IPS-NIHi7 (cell line): ENCODE results near the gene SLC7A7.
A peak's percentile ranks its signal among the peaks of the same experiment; 100 is the strongest.
"Not testable (repeated sequence)": the region's sequence is repeated elsewhere in the genome, so short reads cannot be mapped to it uniquely, and the experiment has no call there.

Source experiments
- DNase-seq: peaks from one replicate; pipeline ENCODE4 v3.0.0; 2012; ENCODE audit warnings: mixed read lengths; ENCODE audit errors: extremely low spot score

Gene SLC7A7

DNA sequence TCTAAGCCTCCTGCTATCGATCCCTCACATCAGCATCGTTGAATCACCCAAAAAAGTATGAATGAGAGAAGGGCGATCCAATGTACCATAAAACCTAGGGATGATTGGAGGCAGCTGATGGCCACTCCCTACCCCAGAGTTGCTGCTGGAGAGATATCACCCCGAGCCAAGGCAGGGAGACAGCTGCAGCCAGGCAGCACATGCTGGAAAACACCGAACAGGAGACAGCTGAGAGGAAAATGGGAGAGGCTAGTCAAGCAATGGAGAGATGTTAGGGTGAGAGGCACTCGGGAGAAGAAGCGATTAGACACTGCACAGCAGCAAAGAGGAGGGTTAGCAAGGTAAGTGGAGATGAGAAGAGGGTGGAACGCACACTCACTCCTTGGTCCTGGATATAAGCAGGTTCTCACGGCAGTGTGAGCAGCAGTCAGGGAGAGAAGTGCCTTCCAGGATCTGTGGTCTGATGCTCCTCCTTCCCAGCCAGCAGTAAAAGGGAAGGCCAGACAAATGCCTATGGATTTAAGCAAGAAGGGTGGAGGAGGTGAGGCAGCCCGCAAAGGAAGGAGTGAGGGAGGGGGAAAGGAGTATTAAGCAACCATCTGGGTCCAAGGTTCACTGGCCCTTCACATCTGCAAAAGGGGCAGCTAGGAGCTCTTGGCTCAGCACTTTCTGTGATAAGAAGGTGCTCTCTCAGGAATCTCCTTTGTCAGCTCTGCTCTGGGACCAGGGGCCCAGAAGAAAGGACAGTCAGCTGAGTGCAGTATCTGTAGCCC lies at the start of gene SLC7A7:
Gene SLC7A7, minus strand, starts transcription at position 495 of the 773 bp plus-strand sequence. CDS start 2,037 bp downstream, outside the sequence.
- peak; percentile 48 for DNase-seq

DNA sequence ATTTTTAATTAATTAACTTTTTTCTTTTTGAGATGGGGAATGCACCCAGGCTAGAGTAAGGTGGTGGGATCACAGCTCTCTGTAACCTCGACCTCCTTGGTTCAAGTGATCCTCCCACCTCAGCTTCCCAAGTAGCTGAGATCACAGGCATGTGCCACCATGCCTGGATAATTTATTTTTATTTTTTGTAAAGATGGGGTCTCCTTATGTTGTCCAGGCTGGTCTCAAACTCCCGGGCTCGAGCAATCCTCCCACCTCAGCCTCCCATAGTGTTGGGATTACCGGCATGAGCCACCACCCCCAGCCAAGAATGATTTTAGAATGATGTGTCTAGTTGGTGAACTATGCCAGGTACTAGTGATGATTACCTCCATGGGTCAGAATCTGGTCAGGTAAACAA lies 49.7 kb upstream of the SLC7A7 start:
- DNase-seq = no peak

DNA sequence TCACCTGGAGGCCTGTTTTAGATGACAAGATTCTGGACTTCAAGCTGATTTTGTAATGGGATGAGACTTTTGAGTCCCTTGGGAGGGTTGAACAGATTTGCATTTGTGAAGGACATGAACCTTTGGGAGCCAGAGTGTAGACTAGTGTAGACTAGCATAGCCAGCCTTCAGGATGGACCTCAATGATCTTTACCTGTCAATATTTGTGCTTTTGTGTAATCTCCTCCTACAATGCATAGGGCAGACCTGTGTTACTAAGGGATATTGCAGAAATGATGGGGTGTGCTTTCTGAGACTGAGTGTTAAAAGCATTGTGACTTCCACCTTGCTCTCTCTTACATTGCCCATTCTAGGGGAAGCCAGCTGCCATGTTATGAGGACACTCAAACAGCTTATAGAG lies 46.4 kb upstream of the SLC7A7 start:
- DNase-seq = no peak

DNA sequence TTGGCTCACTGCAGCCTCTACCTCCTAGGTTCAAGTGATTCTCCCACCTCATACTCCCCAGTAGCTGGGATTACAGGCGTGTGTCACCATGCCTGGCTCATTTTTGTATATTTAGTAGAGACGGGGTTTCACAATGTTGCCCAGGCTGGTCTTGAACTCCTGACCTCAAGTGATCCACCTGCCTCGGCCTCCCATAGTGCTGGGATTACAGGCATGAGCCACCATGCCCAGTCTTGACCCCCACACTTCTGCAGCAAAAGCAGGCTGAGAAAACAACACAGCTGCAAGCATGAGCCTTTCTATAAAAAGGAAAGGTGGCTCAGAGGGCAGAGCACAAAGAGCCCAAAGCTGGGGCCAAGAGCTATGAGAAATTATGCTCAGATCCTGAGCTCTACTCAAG lies 45.1 kb upstream of the SLC7A7 start:
- DNase-seq = not testable (repeated sequence)

DNA sequence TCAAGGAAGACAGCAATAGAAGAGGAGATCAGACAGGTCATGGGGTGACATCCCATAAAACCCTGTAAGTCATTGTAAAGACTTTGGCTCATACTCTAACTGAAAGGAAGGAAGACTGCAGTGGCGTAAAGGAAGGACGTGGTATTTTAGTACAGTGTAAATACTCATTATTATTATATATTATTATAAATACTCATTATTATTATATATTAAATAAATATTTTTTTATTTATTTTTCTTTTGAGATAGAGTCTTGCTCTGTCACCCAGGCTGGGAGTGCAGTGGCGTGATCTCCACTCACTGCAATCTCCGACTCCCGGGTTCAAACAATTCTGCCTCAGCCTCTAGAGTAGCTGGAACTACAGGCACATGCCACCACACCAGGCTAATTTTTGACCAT lies 41.2 kb upstream of the SLC7A7 start:
- DNase-seq = no peak

DNA sequence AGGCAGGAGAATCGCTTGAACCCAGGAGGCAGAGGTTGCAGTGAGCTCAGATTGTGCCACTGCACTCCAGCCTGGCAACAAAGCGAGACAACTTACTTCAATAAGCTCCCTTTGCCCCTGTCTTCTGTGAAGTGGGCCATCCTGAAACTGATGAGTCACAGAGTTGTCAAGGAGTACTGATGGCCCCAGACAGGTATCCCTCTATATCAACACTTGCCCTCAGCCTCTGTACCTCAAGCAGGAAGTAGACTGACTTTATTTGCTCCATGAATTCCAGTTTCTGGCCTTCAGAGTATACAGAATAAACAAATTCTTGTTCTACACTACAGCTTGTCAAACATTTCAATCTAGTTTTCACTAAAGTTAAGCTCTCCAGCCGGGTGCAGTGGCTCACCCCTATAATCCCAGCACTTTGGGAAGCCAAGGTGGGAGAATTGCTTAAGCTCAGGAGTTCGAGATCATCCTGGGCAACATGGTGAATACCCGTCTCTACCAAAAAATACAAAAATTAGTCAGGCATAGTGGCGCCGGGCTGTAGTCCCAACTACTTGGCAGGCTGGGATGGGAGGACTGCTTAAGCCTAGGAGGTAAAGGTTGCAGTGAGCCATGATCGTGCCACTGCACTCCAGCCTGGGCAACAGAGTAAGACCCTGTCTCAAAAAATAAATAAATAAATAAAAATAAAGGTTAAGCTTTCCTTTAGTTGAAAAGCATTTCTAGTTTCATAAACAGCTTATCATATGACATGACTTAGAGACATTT lies 39.9 kb upstream of the SLC7A7 start:
- no peak for DNase-seq

DNA sequence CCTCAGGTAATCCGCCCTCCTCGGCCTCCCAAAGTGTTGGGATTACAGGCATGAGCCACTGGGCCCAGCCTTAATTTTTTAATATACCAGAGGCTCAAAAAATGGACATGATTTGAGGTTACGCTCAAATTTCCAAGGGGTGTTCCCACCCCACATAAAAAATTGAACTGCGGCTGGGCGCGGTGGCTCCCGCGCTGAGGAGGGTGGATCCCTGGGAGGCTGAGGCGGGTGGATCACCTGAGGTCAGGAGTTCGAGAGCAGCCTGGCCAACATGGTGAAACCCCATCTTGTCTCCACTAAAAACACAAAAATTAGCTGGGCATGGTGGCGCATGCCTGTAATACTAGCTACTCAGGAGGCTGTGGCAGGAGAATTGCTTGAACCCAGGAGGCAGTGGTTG lies 39.1 kb upstream of the SLC7A7 start:
- DNase-seq = not testable (repeated sequence)

DNA sequence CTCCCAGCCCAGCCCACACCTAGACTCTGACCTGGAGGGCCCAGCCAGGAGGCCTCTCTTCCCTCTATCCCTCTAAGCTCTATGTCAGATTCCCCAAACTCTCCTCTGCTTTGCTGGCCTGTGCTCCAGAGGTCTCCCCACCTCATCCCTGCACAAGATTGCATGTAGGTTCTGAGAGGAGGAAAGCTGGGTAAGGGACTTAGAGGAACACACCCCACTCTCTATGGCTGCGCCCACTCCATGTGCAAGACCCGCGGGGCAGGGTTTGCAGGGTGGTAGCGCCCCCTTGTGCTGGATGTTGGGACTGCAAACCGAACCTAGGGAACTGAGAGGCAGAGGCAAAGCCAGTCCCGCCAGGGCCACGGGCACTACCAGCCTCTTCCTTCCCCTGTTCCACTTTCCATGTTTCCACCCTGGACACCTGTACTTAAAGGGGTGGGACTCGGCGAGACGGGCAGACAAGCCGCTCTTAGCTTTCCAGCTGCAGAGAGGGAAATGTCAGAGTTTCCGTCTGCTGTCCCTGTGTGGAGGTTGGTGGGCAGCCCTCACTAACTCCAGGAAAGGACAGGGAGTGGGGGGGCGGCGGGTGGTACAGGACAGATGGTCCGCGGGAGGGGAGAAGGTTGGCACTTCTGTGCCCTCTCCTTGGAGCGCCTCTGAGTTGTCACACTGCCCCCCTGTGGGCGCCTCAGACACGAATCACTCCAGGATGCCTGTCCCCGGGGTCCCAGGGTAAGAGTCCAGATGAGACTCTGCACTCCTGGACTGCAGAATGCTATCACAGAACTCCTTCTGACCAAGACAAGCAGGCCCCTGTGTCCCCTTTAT lies 37.9 kb upstream of the SLC7A7 start:
- DNase-seq = peak; percentile 83

DNA sequence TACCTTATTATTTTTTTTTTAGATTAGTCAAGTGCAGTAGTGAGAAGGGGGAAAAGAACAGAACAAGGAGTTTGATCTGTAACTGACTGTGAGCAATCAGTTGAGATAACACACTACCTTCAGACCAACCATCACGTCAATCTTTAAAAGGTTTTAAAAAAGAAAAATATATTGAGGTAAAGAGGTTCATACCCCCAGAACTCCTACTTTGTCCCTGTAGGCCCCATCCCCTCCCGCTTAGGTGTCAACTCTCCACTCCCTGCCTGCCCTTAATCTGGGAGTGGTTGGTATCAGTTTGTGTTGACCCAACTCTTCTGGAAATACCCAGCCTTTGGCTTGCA lies 37.3 kb upstream of the SLC7A7 start:
- DNase-seq = no peak

DNA sequence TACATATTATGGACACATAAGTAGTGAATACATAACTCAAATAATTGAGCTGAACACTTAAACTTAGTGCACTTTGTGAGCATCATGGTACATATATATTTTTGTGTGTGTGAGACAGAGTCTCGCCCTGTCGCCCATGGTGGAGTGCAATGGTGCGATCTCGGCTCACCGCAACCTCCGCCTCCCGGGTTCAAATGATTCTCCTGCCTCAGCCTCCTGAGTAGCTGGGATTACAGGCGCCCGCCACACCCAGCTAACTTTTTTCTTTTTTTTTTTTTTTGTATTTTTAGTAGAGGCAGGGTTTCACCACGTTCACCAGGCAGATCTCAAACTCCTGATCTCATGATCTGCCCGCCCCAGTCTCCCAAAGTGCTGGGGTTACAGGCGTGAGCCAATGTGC lies 36.9 kb upstream of the SLC7A7 start:
- DNase-seq = not testable (repeated sequence)

DNA sequence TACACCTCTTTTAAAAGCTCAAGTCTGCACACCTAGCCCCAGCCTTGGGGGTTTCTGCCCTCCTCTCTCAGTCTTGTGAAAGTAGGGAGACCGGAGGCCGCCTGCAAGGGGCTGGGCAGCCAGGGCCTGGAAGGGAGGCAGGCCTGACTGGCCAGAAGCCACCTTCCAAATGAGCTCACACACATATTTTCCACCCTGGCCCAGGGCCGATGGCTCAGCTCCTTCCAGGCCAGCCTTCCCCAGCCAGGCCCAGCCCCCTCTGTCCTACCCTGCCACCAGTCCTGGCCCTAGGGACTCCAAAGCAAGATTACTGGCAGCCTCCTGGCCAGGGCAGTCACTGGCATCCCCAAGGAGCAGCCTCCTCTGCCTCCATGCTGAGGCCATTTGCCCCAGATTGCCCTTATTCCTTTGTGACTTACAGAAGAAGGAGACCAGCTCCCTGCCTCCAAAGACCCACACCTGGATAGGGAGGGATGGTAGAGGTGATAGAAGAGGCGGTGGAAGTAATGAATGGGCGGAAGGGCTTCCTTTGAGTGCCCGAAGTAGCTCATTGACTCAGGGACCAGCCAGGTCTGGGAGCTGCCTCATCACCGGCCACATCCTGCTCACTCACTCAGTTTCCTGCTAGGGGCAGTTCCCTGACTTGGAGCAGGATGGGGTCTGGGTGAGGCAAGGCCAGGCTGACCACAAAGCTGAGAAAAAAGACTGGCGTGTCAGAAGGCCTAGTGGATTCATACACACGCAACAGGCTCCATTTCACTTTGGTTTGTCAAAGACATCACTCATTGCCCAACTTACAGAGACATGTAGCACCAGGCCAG lies 35.9 kb upstream of the SLC7A7 start:
- no peak for DNase-seq

DNA sequence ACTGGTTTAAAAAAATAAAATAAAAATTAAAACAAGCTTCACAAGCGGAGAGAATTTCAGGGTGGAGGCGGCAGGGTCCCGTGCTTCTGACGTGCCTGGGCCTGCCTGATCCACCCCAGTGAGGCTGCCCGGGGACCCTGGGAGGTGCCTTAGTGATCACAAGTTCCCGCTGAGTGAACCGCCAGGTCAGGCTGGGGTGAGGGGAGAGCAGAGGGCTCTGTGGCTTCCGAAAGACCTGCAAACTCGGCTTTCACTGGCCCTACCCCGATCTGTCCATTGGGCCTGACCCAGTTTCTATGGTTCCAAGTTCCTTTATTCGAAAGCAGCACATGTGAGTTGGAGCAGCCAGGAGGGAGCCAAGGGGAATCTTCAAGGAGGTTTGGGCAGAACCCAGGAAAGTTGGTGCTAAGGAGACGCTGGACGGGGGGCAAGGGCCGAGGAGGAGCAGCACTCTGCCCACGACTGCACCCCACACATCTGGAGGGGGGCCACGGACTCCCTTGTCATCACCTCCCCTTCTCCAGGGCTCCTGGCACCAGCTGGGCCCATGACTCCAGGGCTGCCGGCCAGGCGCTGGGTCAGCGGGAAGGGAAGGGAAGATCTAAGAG lies 34.1 kb upstream of the SLC7A7 start:
- no peak for DNase-seq

DNA sequence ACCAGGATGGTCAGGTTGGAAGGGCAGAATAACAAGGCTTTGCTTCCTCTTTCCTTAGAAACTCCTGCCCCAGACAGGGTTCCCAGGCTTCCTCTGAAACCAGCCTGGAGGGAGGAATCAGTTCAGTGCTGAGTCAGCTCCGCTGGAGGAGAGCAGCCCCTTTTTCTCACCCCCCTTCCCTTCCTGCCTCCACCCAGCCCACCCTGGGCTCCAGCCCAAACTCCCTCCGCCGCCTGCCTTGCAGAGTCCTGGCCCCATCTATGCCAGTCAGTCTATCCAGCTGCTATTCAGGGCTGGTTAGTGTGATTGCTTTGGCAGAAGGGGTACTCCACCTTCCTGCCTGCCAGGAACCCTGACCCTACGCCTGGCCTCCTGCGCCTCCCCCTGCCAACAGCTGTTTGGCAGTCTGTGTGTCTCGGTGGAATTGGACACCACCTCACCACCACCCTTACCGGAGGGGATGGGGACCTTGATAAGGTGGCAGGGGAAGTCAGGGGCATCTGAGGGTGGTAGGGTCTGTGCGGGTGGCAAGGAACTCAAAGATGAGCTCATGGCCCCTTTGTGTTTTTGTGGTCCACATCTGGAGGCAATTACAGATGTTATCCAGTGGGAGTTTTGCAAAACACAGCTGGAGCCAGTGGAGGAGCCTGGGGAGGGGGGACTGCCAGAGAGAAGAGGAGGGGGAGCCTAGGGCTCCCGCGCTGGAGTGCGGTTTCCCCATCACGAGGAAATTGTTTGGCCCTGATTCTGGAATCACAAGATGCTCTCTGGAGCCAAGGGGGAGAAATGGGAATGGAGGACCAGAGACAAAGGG lies 33.3 kb upstream of the SLC7A7 start:
- DNase-seq = peak; percentile 45

DNA sequence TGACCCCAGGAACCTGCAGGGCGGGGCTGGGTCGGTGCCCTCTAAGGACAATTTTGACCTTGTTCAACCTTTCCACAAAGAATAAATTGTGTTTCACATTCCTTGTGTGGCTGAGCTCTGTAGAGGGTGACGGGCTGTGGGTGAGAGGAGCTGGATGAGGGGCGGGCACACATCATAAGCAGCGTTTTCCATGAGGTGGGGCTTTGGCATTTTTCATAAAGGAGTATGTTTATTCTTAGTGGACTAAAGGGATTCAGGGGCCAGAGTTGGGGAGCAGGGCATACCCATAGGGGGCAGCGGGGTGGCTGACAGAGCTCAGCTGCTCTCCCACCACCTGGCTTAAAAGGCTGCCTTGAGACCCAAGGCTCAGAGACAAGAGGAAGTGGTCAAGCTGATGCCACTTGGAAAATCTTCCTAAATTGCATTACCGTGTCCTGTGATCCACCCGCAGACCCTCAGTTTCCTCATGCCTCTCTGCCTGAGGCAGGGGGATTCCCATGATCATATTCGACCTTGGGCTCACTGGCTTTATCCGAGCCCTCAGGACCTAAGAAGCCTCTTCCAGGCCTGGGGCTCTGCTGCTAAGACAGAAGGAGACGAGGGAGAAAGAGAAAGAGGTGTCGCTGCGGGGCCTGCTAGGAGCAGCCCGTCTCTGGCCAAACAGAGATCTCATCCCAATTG lies 32.6 kb upstream of the SLC7A7 start:
- no peak for DNase-seq

DNA sequence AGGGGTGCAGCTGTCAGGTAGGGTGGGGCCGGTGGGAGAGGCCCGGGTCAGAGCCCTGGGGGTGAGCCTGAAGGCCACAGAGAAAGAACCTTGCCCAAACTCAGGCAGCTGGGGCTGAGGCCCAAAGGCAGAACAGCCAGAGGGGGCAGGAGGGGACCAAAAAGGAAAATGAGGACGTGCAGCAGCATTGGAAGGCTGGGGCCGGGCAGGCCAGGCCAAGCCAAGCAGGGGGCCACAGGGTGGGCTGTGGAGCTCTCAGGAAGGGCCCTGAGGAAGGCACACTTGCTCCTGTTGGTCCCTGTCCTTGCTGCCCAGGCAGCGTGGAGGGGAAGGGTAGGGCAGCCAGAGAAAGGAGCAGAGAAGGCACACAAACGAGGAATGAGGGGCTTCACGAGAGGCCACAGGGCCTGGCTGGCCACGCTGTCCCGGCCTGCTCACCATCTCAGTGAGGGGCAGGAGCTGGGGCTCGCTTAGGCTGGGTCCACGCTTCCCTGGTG lies 31.6 kb upstream of the SLC7A7 start:
- DNase-seq = no peak

DNA sequence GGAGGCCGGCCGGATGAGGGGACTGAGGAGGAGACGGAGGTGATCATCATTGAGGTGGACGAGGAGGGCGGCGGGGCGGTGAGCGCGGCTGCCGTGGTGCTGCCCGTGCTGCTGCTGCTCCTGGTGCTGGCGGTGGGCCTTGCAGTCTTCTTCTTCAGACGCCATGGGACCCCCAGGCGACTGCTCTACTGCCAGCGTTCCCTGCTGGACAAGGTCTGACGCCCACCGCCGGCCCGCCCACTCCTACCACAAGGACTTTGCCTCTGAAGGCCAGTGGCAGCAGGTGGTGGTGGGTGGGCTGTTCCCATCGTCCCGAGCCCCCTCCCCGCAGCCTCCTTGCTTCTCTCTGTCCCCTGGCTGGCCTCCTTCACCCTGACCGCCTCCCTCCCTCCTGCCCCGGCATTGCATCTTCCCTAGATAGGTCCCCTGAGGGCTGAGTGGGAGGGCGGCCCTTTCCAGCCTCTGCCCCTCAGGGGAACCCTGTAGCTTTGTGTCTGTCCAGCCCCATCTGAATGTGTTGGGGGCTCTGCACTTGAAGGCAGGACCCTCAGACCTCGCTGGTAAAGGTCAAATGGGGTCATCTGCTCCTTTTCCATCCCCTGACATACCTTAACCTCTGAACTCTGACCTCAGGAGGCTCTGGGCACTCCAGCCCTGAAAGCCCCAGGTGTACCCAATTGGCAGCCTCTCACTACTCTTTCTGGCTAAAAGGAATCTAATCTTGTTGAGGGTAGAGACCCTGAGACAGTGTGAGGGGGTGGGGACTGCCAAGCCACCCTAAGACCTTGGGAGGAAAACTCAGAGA lies 30.8 kb upstream of the SLC7A7 start:
- DNase-seq = no peak

DNA sequence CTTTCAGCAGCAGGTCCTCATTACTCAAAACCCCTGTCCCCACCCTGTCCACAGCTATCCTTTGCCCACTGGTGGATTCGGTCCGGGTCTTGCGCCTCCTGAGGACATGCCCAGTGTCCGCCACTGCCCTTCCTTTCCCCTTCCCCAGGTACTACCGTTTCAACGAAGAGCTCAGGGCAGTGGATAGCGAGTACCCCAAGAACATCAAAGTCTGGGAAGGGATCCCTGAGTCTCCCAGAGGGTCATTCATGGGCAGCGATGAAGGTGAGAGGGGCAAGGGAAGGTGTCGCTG lies 29.8 kb upstream of the SLC7A7 start:
- DNase-seq = no peak

DNA sequence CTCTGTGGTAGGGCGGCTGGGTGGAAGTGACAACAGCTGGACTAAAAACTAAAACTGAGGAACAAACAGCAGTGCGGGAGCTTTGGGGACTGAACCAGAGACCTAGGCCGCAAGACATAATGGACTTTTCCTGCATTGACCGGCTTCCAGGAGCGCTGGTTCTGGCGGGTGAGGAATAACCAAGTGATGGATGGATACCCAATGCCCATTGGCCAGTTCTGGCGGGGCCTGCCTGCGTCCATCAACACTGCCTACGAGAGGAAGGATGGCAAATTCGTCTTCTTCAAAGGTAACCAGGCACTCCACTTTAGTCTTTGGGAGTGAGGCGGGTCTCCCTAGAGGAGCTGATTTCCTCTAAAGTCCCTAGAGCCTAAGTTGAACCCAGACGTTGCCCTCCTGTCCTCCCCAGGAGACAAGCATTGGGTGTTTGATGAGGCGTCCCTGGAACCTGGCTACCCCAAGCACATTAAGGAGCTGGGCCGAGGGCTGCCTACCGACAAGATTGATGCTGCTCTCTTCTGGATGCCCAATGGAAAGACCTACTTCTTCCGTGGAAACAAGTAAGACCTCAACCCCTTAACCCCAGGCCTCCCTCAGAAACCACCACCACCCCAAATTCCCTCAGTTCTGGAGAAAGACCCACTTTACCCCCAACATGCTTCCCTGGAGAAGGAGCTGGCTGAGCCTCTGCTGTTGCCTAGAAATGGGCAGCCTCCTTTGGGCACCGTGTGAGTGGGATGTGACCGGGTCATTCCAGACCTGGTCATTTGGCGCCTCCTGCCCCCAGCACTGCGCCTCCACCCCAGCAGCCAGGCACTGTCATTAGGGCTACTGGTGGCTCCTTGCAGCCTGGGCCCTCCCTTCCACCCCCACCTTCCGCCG lies 29.2 kb upstream of the SLC7A7 start:
- DNase-seq = no peak
